Neuron (in vitro differentiated cells): Measurements from ENCODE around the gene ITGAX.
"Not testable (repeated sequence)": the region's sequence is repeated elsewhere in the genome, so short reads cannot be mapped to it uniquely, and the experiment has no call there.

Source experiments
- H2AFZ ChIP-seq: one replicate; pipeline ENCODE4 v1.6.1; 2013; ENCODE audit warnings: low read depth, mild to moderate bottlenecking, inconsistent platforms, low read length, moderate library complexity
- H3K27me3 ChIP-seq: one replicate; pipeline ENCODE4 v1.6.1; 2013; ENCODE audit warnings: low read length; ENCODE audit not compliant: insufficient read depth
- H3K36me3 ChIP-seq: one replicate; pipeline ENCODE4 v1.6.1; 2013; ENCODE audit warnings: low read length; ENCODE audit not compliant: insufficient read depth
- H3K4me1 ChIP-seq: one replicate; pipeline ENCODE4 v1.6.1; 2013; ENCODE audit warnings: low read length; ENCODE audit not compliant: insufficient read depth
- H3K4me3 ChIP-seq: 2 replicates; pipeline ENCODE4 v1.5.1; 2013; ENCODE audit warnings: mild to moderate bottlenecking, low read length, moderate library complexity
- H3K9me3 ChIP-seq: one replicate; pipeline ENCODE4 v1.6.1; 2013; ENCODE audit warnings: low read length

The ITGAX gene

DNA sequence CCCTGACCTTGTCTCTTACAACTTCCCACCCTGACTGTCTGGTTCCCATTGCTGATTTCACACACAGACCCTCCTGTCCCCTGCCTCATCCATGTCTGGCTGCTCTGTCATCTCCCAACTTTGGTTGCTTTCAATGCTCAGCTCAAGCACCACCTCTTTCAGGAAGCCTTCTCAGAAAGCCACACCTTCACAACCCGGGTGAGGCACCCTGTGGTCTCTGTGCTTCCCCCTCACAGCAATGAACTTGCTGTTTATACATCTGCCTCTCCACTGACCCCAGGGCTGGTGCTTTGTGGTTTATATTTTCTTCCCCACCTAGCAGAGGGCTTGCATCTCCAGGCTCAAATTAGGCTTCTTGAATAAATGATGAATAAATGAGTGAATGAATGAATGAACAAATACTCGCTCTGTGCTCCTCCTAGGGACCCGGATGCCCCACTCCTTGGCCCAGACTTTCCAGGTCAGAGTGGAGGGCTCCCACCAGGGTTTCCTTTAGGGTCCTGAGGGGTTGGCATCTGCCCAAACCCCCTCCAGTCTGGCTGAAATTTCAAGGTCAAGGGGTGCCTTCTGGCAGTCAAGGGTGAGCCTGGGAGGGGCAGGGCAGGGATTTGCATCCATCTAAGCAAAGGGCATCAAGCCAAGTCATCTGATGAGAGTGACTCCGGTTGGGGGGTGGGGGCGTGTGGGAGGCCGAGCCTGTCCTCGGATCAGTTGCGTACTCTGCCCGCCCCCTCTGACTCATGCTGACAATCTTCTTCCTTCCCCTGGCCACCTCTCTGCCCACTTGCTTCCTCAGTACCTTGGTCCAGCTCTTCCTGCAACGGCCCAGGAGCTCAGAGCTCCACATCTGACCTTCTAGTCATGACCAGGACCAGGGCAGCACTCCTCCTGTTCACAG lies at the start of gene ITGAX:
Gene ITGAX, plus strand, starts transcription at position 783 of the 898 bp plus-strand sequence. Its CDS starts 79 bp downstream, at position 862.
- H3K9me3 ChIP-seq: no peaks in the 10 kb centered on the region
- H3K36me3 ChIP-seq: no peaks in the 10 kb centered on the region
- no peak within 1 kb of the TSS for H2AFZ ChIP-seq
- no peak within 1 kb of the TSS for H3K4me3 ChIP-seq
- H3K4me1 ChIP-seq: no peaks in the 10 kb centered on the region
- peaks cover 16% of the 10 kb centered on the region for H3K27me3 ChIP-seq

DNA sequence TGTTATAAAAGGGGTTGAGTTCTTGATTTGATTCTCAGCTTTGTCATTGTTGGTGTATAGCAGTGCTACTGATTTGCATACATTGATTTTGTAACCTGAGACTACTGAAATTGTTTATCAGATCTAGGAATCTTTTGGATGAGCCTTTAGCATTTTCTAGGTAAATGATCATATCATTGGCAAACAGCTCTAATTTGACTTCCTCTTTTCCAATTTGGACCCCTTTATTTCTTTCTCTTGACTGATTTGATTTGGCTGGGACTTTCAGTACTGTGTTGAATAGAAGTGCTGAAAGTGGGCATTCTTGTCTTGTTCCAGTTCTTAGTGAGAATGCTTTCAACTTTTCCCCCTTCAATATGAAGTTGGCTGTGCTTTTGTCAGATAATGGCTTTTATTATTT lies 49.8 kb upstream of the ITGAX start:
- H3K9me3 ChIP-seq: no peaks in the 10 kb centered on the region
- H3K27me3 ChIP-seq: no peaks in the 10 kb centered on the region
- H3K36me3 ChIP-seq: no peaks in the 10 kb centered on the region
- H2AFZ ChIP-seq: no peak overlapping the region
- H3K4me1 ChIP-seq: no peaks in the 10 kb centered on the region
- H3K4me3 ChIP-seq: no peak overlapping the region

DNA sequence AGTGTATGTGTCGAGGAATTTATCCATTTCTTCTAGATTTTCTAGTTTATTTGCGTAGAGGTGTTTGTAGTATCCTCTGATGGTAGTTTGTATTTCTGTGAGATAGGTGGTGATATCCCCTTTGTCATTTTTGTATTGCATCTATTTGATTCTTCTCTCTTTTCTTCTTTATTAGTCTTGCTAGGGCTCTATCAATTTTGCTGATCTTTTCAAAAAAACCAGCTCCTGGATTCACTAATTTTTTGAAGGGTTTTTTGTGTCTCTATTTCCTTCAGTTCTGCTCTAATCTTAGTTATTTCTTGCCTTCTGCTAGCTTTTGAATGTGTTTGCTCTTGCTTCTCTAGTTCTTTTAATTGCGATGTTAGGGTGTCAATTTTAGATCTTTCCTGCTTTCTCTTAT lies 46.6 kb upstream of the ITGAX start:
- H3K27me3 ChIP-seq, H3K36me3 ChIP-seq, H3K9me3 ChIP-seq, H3K4me3 ChIP-seq, H3K4me1 ChIP-seq, H2AFZ ChIP-seq: not testable (repeated sequence)

- H3K27me3 ChIP-seq: no peaks in the 10 kb centered on the region
- H3K9me3 ChIP-seq: peaks cover 4% of the 10 kb centered on the region
- no peak overlapping the region for H3K4me3 ChIP-seq
- H3K4me1 ChIP-seq: no peaks in the 10 kb centered on the region
- H3K36me3 ChIP-seq: no peaks in the 10 kb centered on the region
- no peak overlapping the region for H2AFZ ChIP-seq
Measured at GRCh38 chr16:31322500-31322899, 32.5 kb upstream of the ITGAX start.

- H3K27me3 ChIP-seq: peaks cover 5% of the 10 kb centered on the region
- H2AFZ ChIP-seq: no peak overlapping the region
- H3K36me3 ChIP-seq: no peaks in the 10 kb centered on the region
- no peak overlapping the region for H3K4me3 ChIP-seq
- H3K4me1 ChIP-seq: no peaks in the 10 kb centered on the region
- H3K9me3 ChIP-seq: peaks cover 4% of the 10 kb centered on the region
Measured at GRCh38 chr16:31323959-31324629, 30.9 kb upstream of the ITGAX start.

GRCh38 chr16:31325171-31325570 lies 29.8 kb upstream of the ITGAX start:
- no peaks in the 10 kb centered on the region for H3K4me1 ChIP-seq
- H2AFZ ChIP-seq: no peak overlapping the region
- H3K9me3 ChIP-seq: peaks cover 4% of the 10 kb centered on the region
- H3K27me3 ChIP-seq: peaks cover 16% of the 10 kb centered on the region
- H3K4me3 ChIP-seq: no peak overlapping the region
- no peaks in the 10 kb centered on the region for H3K36me3 ChIP-seq

- Histone ChIP-seq H3K27me3 (peaks cover 39% of the 10 kb centered on the region), H3K4me3 (no peak overlapping the region), H3K9me3 (peaks cover 3% of the 10 kb centered on the region), H3K4me1 (no peaks in the 10 kb centered on the region), H2AFZ (no peak overlapping the region), H3K36me3 (no peaks in the 10 kb centered on the region)
Measured at GRCh38 chr16:31327646-31328225, 27.2 kb upstream of the ITGAX start.

DNA sequence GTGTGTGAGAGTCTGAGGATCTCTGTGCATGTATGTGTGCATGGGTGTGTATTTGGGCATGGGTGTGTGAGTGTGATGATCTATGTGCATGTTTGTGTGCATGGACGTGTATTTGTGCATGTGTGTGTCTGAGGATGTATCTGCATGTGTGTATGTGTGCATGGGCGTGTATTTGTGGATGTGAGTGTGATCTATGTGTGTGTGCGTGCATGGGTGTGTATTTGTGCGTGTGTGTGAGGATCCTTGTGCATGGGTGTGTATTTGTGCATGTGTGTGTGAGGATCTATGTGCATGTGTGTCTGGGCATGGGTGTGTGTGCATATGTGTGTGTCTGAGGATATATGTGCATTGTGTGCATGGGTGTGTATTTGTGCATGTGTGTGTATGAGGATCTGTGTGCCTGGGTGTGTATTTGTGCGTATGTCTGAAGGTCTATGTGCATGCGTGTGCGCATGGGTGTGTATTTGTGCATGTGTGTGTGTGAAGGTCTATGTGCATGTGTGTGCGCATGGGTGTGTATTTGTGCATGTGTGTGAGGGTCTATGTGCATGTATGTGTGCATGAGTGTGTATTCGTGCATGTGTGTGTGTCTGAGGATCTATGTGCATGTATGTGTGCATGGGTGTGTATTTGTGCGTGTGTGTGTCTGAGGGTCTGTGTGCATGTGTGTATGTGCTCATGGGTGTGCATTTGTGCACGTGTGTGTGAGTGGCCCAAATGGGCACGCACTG lies 26.5 kb upstream of the ITGAX start:
- Histone ChIP-seq H3K4me3 (no peak overlapping the region), H3K4me1 (no peaks in the 10 kb centered on the region), H3K27me3 (peaks cover 39% of the 10 kb centered on the region), H3K9me3 (peaks cover 3% of the 10 kb centered on the region), H2AFZ (no peak overlapping the region), H3K36me3 (no peaks in the 10 kb centered on the region)

DNA sequence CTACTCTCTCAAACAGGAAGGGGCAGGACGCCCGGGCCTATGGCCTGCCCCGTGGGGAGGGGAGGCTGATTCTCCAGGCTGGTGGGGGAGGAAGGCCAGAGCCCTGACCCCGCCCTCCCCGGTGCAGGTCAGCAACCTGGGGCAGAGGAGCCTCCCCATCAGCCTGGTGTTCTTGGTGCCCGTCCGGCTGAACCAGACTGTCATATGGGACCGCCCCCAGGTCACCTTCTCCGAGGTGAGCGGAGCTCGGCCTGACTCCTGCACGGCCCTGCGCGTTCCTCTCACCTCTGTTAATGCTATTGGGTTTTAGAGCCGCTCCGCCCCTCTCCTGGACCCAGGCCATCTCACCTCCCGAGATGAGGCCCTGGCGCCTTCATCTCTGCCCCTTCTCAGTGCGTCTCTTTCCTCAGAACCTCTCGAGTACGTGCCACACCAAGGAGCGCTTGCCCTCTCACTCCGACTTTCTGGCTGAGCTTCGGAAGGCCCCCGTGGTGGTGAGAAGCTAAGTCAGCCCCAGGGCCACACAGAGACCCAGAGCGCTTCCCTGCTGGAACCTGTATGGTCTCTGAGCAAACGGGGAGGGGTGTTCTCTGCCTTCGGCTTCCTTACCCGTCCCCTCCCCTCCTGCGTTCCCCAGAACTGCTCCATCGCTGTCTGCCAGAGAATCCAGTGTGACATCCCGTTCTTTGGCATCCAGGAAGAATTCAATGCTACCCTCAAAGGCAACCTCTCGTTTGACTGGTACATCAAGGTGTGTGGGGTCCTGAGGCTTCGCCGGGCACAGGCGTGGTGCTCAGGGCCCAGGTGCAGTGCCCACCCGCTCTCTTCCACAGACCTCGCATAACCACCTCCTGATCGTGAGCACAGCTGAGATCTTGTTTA lies 25.1 kb upstream of the ITGAX start:
- no peak overlapping the region for H2AFZ ChIP-seq
- H3K36me3 ChIP-seq: no peaks in the 10 kb centered on the region
- peaks cover 39% of the 10 kb centered on the region for H3K27me3 ChIP-seq
- peaks cover 3% of the 10 kb centered on the region for H3K9me3 ChIP-seq
- no peak overlapping the region for H3K4me3 ChIP-seq
- H3K4me1 ChIP-seq: no peaks in the 10 kb centered on the region

DNA sequence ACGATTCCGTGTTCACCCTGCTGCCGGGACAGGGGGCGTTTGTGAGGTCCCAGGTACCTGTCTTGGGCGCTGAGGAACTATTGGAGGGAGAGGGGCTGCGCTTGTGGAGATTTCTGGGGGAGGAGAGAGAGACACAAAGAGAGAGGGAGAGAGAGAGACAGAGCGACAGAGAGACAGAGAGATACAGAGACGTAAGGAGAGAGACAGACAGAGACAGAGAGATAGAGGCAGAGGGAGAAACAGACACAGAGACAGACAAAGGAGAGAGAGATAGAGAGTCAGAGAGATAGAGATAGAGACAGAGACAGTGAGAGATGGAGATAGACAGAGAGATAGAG lies 24.5 kb upstream of the ITGAX start:
- H3K4me3 ChIP-seq: no peak overlapping the region
- no peaks in the 10 kb centered on the region for H3K36me3 ChIP-seq
- peaks cover 39% of the 10 kb centered on the region for H3K27me3 ChIP-seq
- no peaks in the 10 kb centered on the region for H3K4me1 ChIP-seq
- no peak overlapping the region for H2AFZ ChIP-seq
- H3K9me3 ChIP-seq: peaks cover 3% of the 10 kb centered on the region

GRCh38 chr16:31331141-31331764 lies 23.7 kb upstream of the ITGAX start:
- H3K4me3 ChIP-seq: no peak overlapping the region
- no peak overlapping the region for H2AFZ ChIP-seq
- H3K9me3 ChIP-seq: peaks cover 3% of the 10 kb centered on the region
- no peaks in the 10 kb centered on the region for H3K36me3 ChIP-seq
- no peaks in the 10 kb centered on the region for H3K4me1 ChIP-seq
- H3K27me3 ChIP-seq: peaks cover 43% of the 10 kb centered on the region

- H2AFZ ChIP-seq: no peak overlapping the region
- H3K36me3 ChIP-seq: no peaks in the 10 kb centered on the region
- H3K9me3 ChIP-seq: peaks cover 3% of the 10 kb centered on the region
- H3K27me3 ChIP-seq: peaks cover 46% of the 10 kb centered on the region
- no peaks in the 10 kb centered on the region for H3K4me1 ChIP-seq
- no peak overlapping the region for H3K4me3 ChIP-seq
Measured at GRCh38 chr16:31331807-31332301, 23.1 kb upstream of the ITGAX start.
